ENCODE data around the gene PRKG1.

Gene PRKG1

GRCh38 chr10:51397244-51397643, 323.0 kb downstream of the PRKG1 start:
- Histone ChIP-seq H3K4me3 (ENCODE audit: low read depth in 1 of 5, low read length in 5 of 5) (no peak overlapping the region), H3K4me1 (ENCODE audit: control insufficient read depth in 5 of 5, insufficient read depth in 5 of 5, low read length in 5 of 5) (peaks cover 0 to 13% (median 8%) of the 10 kb centered on the region in 5 donors), H3K36me3 (ENCODE audit: control insufficient read depth in 5 of 5, insufficient read depth in 5 of 5, low read length in 5 of 5) (no peaks in the 10 kb centered on the region), H3K27ac (ENCODE audit: low read depth, low read length) (no peak overlapping the region), H3K9me3 (ENCODE audit: control insufficient read depth in 5 of 5, low read length in 5 of 5) (no peaks in the 10 kb centered on the region), H3K9ac (ENCODE audit: low read length in 5 of 5) (no peak overlapping the region), H3K27me3 (ENCODE audit: control insufficient read depth in 5 of 5, insufficient read depth in 4 of 5, low read length in 5 of 5) (no peaks in the 10 kb centered on the region)

- H3K4me1 ChIP-seq (ENCODE audit: control insufficient read depth in 5 of 5, insufficient read depth in 5 of 5, low read length in 5 of 5) = peaks cover 0 to 13% (median 8%) of the 10 kb centered on the region in 5 donors
- H3K36me3 ChIP-seq (ENCODE audit: control insufficient read depth in 5 of 5, insufficient read depth in 5 of 5, low read length in 5 of 5) = no peaks in the 10 kb centered on the region
- H3K9me3 ChIP-seq (ENCODE audit: control insufficient read depth in 5 of 5, low read length in 5 of 5) = no peaks in the 10 kb centered on the region
- no peak overlapping the region for H3K9ac ChIP-seq (ENCODE audit: low read length in 5 of 5)
- no peak overlapping the region for H3K4me3 ChIP-seq (ENCODE audit: low read depth in 1 of 5, low read length in 5 of 5)
- H3K27me3 ChIP-seq (ENCODE audit: control insufficient read depth in 5 of 5, insufficient read depth in 4 of 5, low read length in 5 of 5) = no peaks in the 10 kb centered on the region
- no peak overlapping the region for H3K27ac ChIP-seq (ENCODE audit: low read depth, low read length)
Observed at GRCh38 chr10:51397695-51398094, 323.4 kb downstream of the PRKG1 start.

- Histone ChIP-seq H3K4me3 (ENCODE audit: low read depth in 1 of 5, low read length in 5 of 5) (no peak overlapping the region), H3K9ac (ENCODE audit: low read length in 5 of 5) (no peak overlapping the region), H3K9me3 (ENCODE audit: control insufficient read depth in 5 of 5, low read length in 5 of 5) (no peaks in the 10 kb centered on the region), H3K4me1 (ENCODE audit: control insufficient read depth in 5 of 5, insufficient read depth in 5 of 5, low read length in 5 of 5) (peaks cover 0 to 13% (median 8%) of the 10 kb centered on the region in 5 donors), H3K27me3 (ENCODE audit: control insufficient read depth in 5 of 5, insufficient read depth in 4 of 5, low read length in 5 of 5) (no peaks in the 10 kb centered on the region), H3K36me3 (ENCODE audit: control insufficient read depth in 5 of 5, insufficient read depth in 5 of 5, low read length in 5 of 5) (no peaks in the 10 kb centered on the region), H3K27ac (ENCODE audit: low read depth, low read length) (no peak overlapping the region)
Observed at GRCh38 chr10:51399840-51400239, 325.6 kb downstream of the PRKG1 start.

- Histone ChIP-seq H3K4me3 (ENCODE audit: low read depth in 1 of 5, low read length in 5 of 5) (no peak overlapping the region), H3K4me1 (ENCODE audit: control insufficient read depth in 5 of 5, insufficient read depth in 5 of 5, low read length in 5 of 5) (peaks cover 0 to 18% (median 8%) of the 10 kb centered on the region in 5 donors), H3K27ac (ENCODE audit: low read depth, low read length) (no peak overlapping the region), H3K27me3 (ENCODE audit: control insufficient read depth in 5 of 5, insufficient read depth in 4 of 5, low read length in 5 of 5) (no peaks in the 10 kb centered on the region), H3K36me3 (ENCODE audit: control insufficient read depth in 5 of 5, insufficient read depth in 5 of 5, low read length in 5 of 5) (no peaks in the 10 kb centered on the region), H3K9me3 (ENCODE audit: control insufficient read depth in 5 of 5, low read length in 5 of 5) (no peaks in the 10 kb centered on the region), H3K9ac (ENCODE audit: low read length in 5 of 5) (no peak overlapping the region)
Observed at GRCh38 chr10:51400392-51401096, 326.3 kb downstream of the PRKG1 start.

- no peak overlapping the region for H3K27ac ChIP-seq (ENCODE audit: low read depth, low read length)
- H3K9me3 ChIP-seq (ENCODE audit: control insufficient read depth in 5 of 5, low read length in 5 of 5) = no peaks in the 10 kb centered on the region
- peaks cover 0 to 18% (median 0%) of the 10 kb centered on the region in 5 donors for H3K4me1 ChIP-seq (ENCODE audit: control insufficient read depth in 5 of 5, insufficient read depth in 5 of 5, low read length in 5 of 5)
Observed at GRCh38 chr10:51403521-51403920, 329.2 kb downstream of the PRKG1 start.

GRCh38 chr10:51405580-51406351, 331.5 kb downstream of the PRKG1 start:
- Histone ChIP-seq H3K9ac (ENCODE audit: low read length in 5 of 5) (no peak overlapping the region), H3K9me3 (ENCODE audit: control insufficient read depth in 5 of 5, low read length in 5 of 5) (no peaks in the 10 kb centered on the region), H3K27me3 (ENCODE audit: control insufficient read depth in 5 of 5, insufficient read depth in 4 of 5, low read length in 5 of 5) (no peaks in the 10 kb centered on the region), H3K4me1 (ENCODE audit: control insufficient read depth in 5 of 5, insufficient read depth in 5 of 5, low read length in 5 of 5) (peaks cover 0 to 16% (median 0%) of the 10 kb centered on the region in 5 donors), H3K36me3 (ENCODE audit: control insufficient read depth in 5 of 5, insufficient read depth in 5 of 5, low read length in 5 of 5) (no peaks in the 10 kb centered on the region), H3K4me3 (ENCODE audit: low read depth in 1 of 5, low read length in 5 of 5) (no peak overlapping the region), H3K27ac (ENCODE audit: low read depth, low read length) (no peak overlapping the region)

More at GRCh38 chr10:51403521-51403920, 329.2 kb downstream of the PRKG1 start:
- Histone ChIP-seq H3K9ac (ENCODE audit: low read length in 5 of 5) (no peak overlapping the region), H3K36me3 (ENCODE audit: control insufficient read depth in 5 of 5, insufficient read depth in 5 of 5, low read length in 5 of 5) (no peaks in the 10 kb centered on the region), H3K4me3 (ENCODE audit: low read depth in 1 of 5, low read length in 5 of 5) (no peak overlapping the region), H3K27me3 (ENCODE audit: control insufficient read depth in 5 of 5, insufficient read depth in 4 of 5, low read length in 5 of 5) (no peaks in the 10 kb centered on the region)

GRCh38 chr10:51406581-51406980, 332.3 kb downstream of the PRKG1 start:
- H3K36me3 ChIP-seq (ENCODE audit: control insufficient read depth in 5 of 5, insufficient read depth in 5 of 5, low read length in 5 of 5) = no peaks in the 10 kb centered on the region
- H3K9ac ChIP-seq (ENCODE audit: low read length in 5 of 5) = no peak overlapping the region
- H3K27me3 ChIP-seq (ENCODE audit: control insufficient read depth in 5 of 5, insufficient read depth in 4 of 5, low read length in 5 of 5) = no peaks in the 10 kb centered on the region
- H3K4me1 ChIP-seq (ENCODE audit: control insufficient read depth in 5 of 5, insufficient read depth in 5 of 5, low read length in 5 of 5) = peaks cover 0 to 16% (median 0%) of the 10 kb centered on the region in 5 donors
- no peak overlapping the region for H3K27ac ChIP-seq (ENCODE audit: low read depth, low read length)
- no peaks in the 10 kb centered on the region for H3K9me3 ChIP-seq (ENCODE audit: control insufficient read depth in 5 of 5, low read length in 5 of 5)
- H3K4me3 ChIP-seq (ENCODE audit: low read depth in 1 of 5, low read length in 5 of 5) = no peak overlapping the region

GRCh38 chr10:51416494-51416893, 342.2 kb downstream of the PRKG1 start:
- H3K27ac ChIP-seq (ENCODE audit: low read depth, low read length) = no peak overlapping the region
- no peak overlapping the region for H3K9ac ChIP-seq (ENCODE audit: low read length in 5 of 5)
- H3K4me3 ChIP-seq (ENCODE audit: low read depth in 1 of 5, low read length in 5 of 5) = no peak overlapping the region
- H3K4me1 ChIP-seq (ENCODE audit: control insufficient read depth in 5 of 5, insufficient read depth in 5 of 5, low read length in 5 of 5) = no peaks in the 10 kb centered on the region
- H3K27me3 ChIP-seq (ENCODE audit: control insufficient read depth in 5 of 5, insufficient read depth in 4 of 5, low read length in 5 of 5) = no peaks in the 10 kb centered on the region
- no peaks in the 10 kb centered on the region for H3K9me3 ChIP-seq (ENCODE audit: control insufficient read depth in 5 of 5, low read length in 5 of 5)
- H3K36me3 ChIP-seq (ENCODE audit: control insufficient read depth in 5 of 5, insufficient read depth in 5 of 5, low read length in 5 of 5) = no peaks in the 10 kb centered on the region

GRCh38 chr10:51419196-51420093, 345.2 kb downstream of the PRKG1 start:
- H3K4me3 ChIP-seq (ENCODE audit: low read depth in 1 of 5, low read length in 5 of 5) = no peak overlapping the region
- H3K27ac ChIP-seq (ENCODE audit: low read depth, low read length) = no peak overlapping the region

More at GRCh38 chr10:51419196-51420093, 345.2 kb downstream of the PRKG1 start:
- peaks cover 0 to 6% (median 4%) of the 10 kb centered on the region in 5 donors for H3K4me1 ChIP-seq (ENCODE audit: control insufficient read depth in 5 of 5, insufficient read depth in 5 of 5, low read length in 5 of 5)
- no peak overlapping the region for H3K9ac ChIP-seq (ENCODE audit: low read length in 5 of 5)
- no peaks in the 10 kb centered on the region for H3K9me3 ChIP-seq (ENCODE audit: control insufficient read depth in 5 of 5, low read length in 5 of 5)
- H3K27me3 ChIP-seq (ENCODE audit: control insufficient read depth in 5 of 5, insufficient read depth in 4 of 5, low read length in 5 of 5) = no peaks in the 10 kb centered on the region
- H3K36me3 ChIP-seq (ENCODE audit: control insufficient read depth in 5 of 5, insufficient read depth in 5 of 5, low read length in 5 of 5) = no peaks in the 10 kb centered on the region

Data from subcutaneous abdominal adipose tissue (tissue), 5 donors.